ENCODE measurements around the gene NUPR1. TPM values are rescaled to one million over a fixed set of nuclear protein-coding genes. Genes with fewer than 3 reads are reported as not detected.
A peak's percentile ranks its signal among the peaks of the same experiment; 100 is the strongest.
"Not testable (repeated sequence)": the region's sequence is repeated elsewhere in the genome, so short reads cannot be mapped to it uniquely, and the experiment has no call there.

Gene NUPR1
- total RNA-seq, 1 experiment from 2014 or later: not detected

GRCh38 chr16:28501258-28502232 lies 37.2 kb downstream of the NUPR1 start:
- H3K27me3 ChIP-seq (ENCODE audit: control insufficient read depth, insufficient read depth, low read length): no peaks in the 10 kb centered on the region; the same call in 1 of the 2 replicates
- no peaks in the 10 kb centered on the region for H3K36me3 ChIP-seq (replicated peaks; ENCODE audit: control insufficient read depth, insufficient read depth, low read length)
- DNase-seq: no peak
- H3K4me3 ChIP-seq (ENCODE audit: insufficient read depth, low read depth, low read length): no peak overlapping the region

DNA sequence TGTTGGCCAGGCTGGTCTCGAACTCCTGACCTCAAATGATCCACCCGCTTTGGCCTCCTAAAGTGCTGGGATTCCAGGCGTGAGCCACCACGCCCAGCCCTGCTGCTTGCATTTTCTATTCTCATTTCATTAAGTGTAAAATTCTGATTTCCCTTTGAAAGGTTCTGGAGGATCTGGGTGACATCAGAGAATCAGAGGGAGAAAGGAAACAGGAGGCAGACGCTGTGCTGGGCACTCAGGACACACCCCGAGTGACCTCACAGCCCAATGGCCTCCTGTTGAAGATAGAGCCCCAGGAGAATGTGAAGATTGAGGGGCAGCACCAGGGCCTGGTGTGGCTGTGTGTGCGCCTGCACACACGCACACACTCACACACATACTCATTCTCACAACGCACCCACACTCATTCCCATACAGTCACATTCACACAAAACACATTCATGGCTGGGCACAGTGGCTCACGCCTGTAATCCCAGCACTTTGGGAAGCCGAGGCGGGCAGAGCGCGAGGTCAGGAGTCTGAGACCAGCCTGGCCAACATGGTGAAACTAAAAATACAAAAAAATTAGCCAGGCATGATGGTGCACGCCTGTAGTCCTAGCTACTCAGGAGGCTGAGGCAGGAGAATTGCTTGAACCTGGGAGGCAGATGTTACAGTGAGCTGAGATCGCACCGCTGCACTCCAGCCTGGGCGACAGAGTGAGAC lies 38.1 kb downstream of the NUPR1 start:
- H3K4me3 ChIP-seq (ENCODE audit: insufficient read depth, low read depth, low read length); DNase-seq; H3K27me3 ChIP-seq (ENCODE audit: control insufficient read depth, insufficient read depth, low read length); H3K36me3 ChIP-seq (replicated peaks; ENCODE audit: control insufficient read depth, insufficient read depth, low read length): not testable (repeated sequence)

GRCh38 chr16:28499854-28500253 lies 38.9 kb downstream of the NUPR1 start:
- no peaks in the 10 kb centered on the region for H3K36me3 ChIP-seq (replicated peaks; ENCODE audit: control insufficient read depth, insufficient read depth, low read length)
- DNase-seq: no peak
- H3K27me3 ChIP-seq (ENCODE audit: control insufficient read depth, insufficient read depth, low read length): no peaks in the 10 kb centered on the region; the same call in 1 of the 2 replicates
- no peak overlapping the region for H3K4me3 ChIP-seq (ENCODE audit: insufficient read depth, low read depth, low read length)

DNA sequence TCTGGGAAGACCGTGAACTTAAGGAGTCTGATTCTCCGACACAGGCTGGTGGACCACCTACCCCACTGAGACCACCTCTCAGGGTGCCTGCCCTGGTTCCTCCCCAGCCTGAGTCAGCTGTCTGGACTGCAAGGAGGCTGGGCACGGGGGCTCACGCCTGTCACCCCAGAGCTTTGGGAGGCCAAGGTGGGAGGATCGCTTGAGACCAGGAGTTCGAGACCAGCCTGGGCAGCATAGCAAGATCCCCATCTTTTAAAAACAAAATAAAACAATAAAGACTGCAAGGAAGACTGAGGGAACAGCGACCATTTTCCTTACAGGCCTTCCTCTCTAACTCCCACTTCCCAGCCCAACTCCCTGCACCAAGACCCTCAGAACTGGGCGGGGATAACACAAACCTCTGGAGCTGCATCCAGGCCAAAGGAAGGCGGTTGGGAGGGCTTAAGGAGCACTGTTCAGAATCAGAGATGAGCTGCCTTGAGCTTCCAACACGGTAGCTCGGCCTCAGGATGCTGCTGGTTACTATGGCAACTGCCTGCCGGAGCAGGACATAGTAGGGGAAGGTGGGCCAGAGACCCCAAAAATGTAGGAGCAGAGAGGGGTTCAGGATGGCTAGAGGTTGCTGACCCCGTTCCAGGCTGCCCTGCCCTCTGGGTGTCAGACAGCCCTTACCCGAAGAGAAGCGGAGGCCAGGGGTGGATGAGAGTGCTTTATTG lies 40.0 kb downstream of the NUPR1 start:
- Histone ChIP-seq H3K4me3 (ENCODE audit: insufficient read depth, low read depth, low read length) (no peak overlapping the region), H3K36me3 (replicated peaks; ENCODE audit: control insufficient read depth, insufficient read depth, low read length) (no peaks in the 10 kb centered on the region), H3K27me3 (ENCODE audit: control insufficient read depth, insufficient read depth, low read length) (no peaks in the 10 kb centered on the region; the same call in none of the 2 replicates)
- DNase-seq: no peak

- peak; percentile 60 for DNase-seq
- Histone ChIP-seq H3K36me3 (replicated peaks; ENCODE audit: control insufficient read depth, insufficient read depth, low read length) (no peaks in the 10 kb centered on the region), H3K4me3 (ENCODE audit: insufficient read depth, low read depth, low read length) (no peak overlapping the region), H3K27me3 (ENCODE audit: control insufficient read depth, insufficient read depth, low read length) (no peaks in the 10 kb centered on the region; the same call in none of the 2 replicates)
Measured at GRCh38 chr16:28497861-28498599, 40.7 kb downstream of the NUPR1 start.

GRCh38 chr16:28497386-28497785 lies 41.4 kb downstream of the NUPR1 start:
- Histone ChIP-seq H3K36me3 (replicated peaks; ENCODE audit: control insufficient read depth, insufficient read depth, low read length) (no peaks in the 10 kb centered on the region), H3K4me3 (ENCODE audit: insufficient read depth, low read depth, low read length) (no peak overlapping the region), H3K27me3 (ENCODE audit: control insufficient read depth, insufficient read depth, low read length) (no peaks in the 10 kb centered on the region; the same call in none of the 2 replicates)
- DNase-seq: no peak

GRCh38 chr16:28496844-28497243 lies 41.9 kb downstream of the NUPR1 start:
- Histone ChIP-seq H3K4me3 (ENCODE audit: insufficient read depth, low read depth, low read length) (no peak overlapping the region), H3K27me3 (ENCODE audit: control insufficient read depth, insufficient read depth, low read length) (no peaks in the 10 kb centered on the region; the same call in none of the 2 replicates), H3K36me3 (replicated peaks; ENCODE audit: control insufficient read depth, insufficient read depth, low read length) (no peaks in the 10 kb centered on the region)
- peak; percentile 49 for DNase-seq

DNA sequence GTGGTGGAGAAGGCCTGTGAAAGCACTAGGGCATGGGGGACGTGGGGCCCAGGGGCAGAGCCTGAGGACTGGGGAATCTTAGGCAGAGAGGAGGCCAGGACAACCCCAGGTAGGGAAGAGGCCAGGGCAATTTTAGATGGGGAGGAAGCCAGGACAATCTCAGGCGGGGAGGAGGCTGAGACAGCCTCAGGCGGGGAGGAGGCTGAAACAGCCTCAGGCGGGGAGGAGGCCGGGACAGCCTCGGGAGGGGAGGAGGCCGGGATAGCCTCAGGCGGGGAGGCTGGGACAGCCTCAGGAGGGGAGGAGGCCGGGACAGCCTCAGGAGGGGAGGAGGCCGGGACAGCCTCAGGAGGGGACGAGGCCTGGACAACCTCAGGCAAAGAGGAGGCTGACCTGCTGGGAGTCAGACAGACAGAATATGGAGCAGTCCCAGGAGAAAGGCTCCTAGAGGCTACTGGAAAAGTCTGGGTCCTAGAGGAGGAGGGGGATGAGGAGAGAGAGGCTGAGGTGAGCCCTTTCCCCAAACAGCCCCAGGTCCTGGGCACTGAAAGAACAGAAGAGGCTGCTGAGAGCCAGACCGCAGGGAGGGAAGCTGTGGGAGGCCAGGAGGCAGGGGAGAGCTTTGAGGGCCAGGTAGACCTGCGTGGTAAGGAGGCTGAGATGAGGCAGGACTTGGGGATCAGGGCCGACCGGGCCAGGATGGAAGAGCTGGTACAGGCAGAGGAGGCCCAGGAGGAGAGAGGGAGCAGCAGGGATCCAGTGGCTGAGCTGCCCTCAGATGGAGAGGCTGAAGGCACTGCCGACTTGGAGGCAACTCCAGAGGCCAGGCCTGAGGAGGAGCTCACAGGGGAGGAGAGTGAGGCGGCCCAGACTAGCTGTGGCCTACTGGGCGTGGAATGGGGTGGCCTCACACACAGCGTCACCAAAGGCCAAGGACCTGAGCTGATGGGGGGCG lies 42.7 kb downstream of the NUPR1 start:
- H3K27me3 ChIP-seq (ENCODE audit: control insufficient read depth, insufficient read depth, low read length): no peaks in the 10 kb centered on the region; the same call in none of the 2 replicates
- DNase-seq: no peak
- no peaks in the 10 kb centered on the region for H3K36me3 ChIP-seq (replicated peaks; ENCODE audit: control insufficient read depth, insufficient read depth, low read length)
- H3K4me3 ChIP-seq (ENCODE audit: insufficient read depth, low read depth, low read length): no peak overlapping the region

- no peaks in the 10 kb centered on the region; the same call in none of the 2 replicates for H3K27me3 ChIP-seq (ENCODE audit: control insufficient read depth, insufficient read depth, low read length)
- no peak for DNase-seq
Measured at GRCh38 chr16:28495098-28495793, 43.5 kb downstream of the NUPR1 start.

GRCh38 chr16:28494121-28494851 lies 44.5 kb downstream of the NUPR1 start, which contains the start of gene APOBR:
Gene APOBR, plus strand, starts transcription at chr16:28494643. Its CDS starts 39 bp downstream, at chr16:28494682.
- Histone ChIP-seq H3K27me3 (ENCODE audit: control insufficient read depth, insufficient read depth, low read length) (no peaks in the 10 kb centered on the region; the same call in none of the 2 replicates), H3K36me3 (replicated peaks; ENCODE audit: control insufficient read depth, insufficient read depth, low read length) (no peaks in the 10 kb centered on the region), H3K4me3 (ENCODE audit: insufficient read depth, low read depth, low read length) (no peak within 1 kb of the TSS)
- no peak for DNase-seq

More at GRCh38 chr16:28495098-28495793, 43.5 kb downstream of the NUPR1 start:
- Histone ChIP-seq H3K4me3 (ENCODE audit: insufficient read depth, low read depth, low read length) (no peak overlapping the region), H3K36me3 (replicated peaks; ENCODE audit: control insufficient read depth, insufficient read depth, low read length) (no peaks in the 10 kb centered on the region)

DNA sequence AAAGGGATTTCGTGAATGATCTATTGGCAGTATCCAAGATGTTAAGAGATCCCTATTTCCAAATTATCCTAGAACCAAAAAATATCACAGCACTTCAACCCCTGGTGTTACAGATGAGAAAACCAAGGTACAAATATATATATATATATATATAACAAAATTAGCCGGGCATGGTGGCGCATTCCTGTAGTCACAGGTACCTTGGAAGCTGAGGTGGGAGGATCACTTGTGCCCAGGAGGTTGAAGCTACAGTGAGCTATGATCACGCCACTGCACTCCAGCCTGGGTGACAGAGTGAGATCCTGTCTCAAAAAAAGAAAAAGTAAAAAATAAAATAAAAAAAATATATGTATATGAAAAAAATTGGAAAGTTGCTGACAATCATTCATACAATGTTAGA lies 46.3 kb downstream of the NUPR1 start:
- peak overlapping the region; percentile 89 for H3K4me3 ChIP-seq (ENCODE audit: insufficient read depth, low read depth, low read length)

More for the DNA sequence above, 46.3 kb downstream of the NUPR1 start:
- DNase-seq: no peak
- Histone ChIP-seq H3K27me3 (ENCODE audit: control insufficient read depth, insufficient read depth, low read length) (no peaks in the 10 kb centered on the region; the same call in none of the 2 replicates), H3K36me3 (replicated peaks; ENCODE audit: control insufficient read depth, insufficient read depth, low read length) (peaks cover 1% of the 10 kb centered on the region; the same call in 1 of the 2 replicates)

Measured in H7 (cell line).